GM23248 (cell line): Measurements from ENCODE around the gene OR8G1.
"Not testable (repeated sequence)": the region's sequence is repeated elsewhere in the genome, so short reads cannot be mapped to it uniquely, and the experiment has no call there.

Experiments
- EZH2 ChIP-seq: fragments of 200-600 bp; sonication (generic); IDR thresholded peaks from 2 replicates; pipeline ENCODE4 v1.6.1; 2018; ENCODE audit warnings: antibody characterized with exemption, mild to moderate bottlenecking; ENCODE audit not compliant: insufficient read depth, poor library complexity, severe bottlenecking
- EZH2phosphoT487 ChIP-seq: fragments of 200-600 bp; sonication (generic); IDR thresholded peaks from 2 replicates; pipeline ENCODE4 v1.6.1; 2018; ENCODE audit warnings: antibody characterized with exemption, moderate library complexity, mild to moderate bottlenecking, low read depth; ENCODE audit not compliant: insufficient read depth

DNA sequence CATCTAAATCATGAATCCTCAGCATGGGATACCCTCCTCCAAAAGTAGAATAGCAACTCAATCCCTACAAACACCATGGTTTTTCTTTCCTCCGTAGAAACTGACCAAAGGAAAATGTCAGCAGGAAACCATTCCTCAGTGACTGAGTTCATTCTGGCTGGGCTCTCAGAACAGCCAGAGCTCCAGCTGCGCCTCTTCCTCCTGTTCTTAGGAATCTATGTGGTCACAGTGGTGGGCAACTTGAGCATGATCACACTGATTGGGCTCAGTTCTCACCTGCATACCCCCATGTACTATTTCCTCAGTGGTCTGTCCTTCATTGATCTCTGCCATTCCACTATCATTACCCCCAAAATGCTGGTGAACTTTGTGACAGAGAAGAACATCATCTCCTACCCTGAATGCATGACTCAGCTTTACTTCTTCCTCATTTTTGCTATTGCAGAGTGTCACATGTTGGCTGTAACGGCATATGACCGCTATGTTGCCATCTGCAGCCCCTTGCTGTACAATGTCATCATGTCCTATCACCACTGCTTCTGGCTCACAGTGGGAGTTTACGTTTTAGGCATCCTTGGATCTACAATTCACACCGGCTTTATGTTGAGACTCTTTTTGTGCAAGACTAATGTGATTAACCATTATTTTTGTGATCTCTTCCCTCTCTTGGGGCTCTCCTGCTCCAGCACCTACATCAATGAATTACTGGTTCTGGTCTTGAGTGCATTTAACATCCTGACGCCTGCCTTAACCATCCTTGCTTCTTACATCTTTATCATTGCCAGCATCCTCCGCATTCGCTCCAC, 16.1 kb upstream of the OR8G1 start:
- not testable (repeated sequence) for TF ChIP-seq EZH2, EZH2phosphoT487
